H9 (cell line): Measurements from ENCODE around the gene GCNT2. TPM values are rescaled to one million over a fixed set of nuclear protein-coding genes. Genes with fewer than 3 reads are reported as not detected.

ENCODE experiments used
- DNase-seq: peaks from one replicate; pipeline ENCODE4 v3.0.0-alpha.2; 2017
- H2AFZ ChIP-seq: one replicate; pipeline ENCODE4 v1.6.1; 2013; ENCODE audit warnings: mild to moderate bottlenecking, low read length, control low read depth, moderate library complexity
- H2AK5ac ChIP-seq: 2 replicates; pipeline ENCODE4 v1.6.1; 2013; ENCODE audit warnings: low read length, control low read depth, mixed read lengths; ENCODE audit not compliant: insufficient read length
- H2BK120ac ChIP-seq: one replicate; pipeline ENCODE4 v1.6.1; 2013; ENCODE audit warnings: low read depth, mild to moderate bottlenecking, low read length, control low read depth, inconsistent platforms; ENCODE audit not compliant: poor library complexity, severe bottlenecking
- H2BK12ac ChIP-seq: 2 replicates; pipeline ENCODE4 v1.6.1; 2013; ENCODE audit warnings: low read length, control low read depth, mixed read lengths, low read depth; ENCODE audit not compliant: insufficient read length
- H2BK15ac ChIP-seq: 2 replicates; pipeline ENCODE4 v1.6.1; 2013; ENCODE audit warnings: low read depth, low read length, control low read depth
- H2BK20ac ChIP-seq: one replicate; pipeline ENCODE4 v1.6.1; 2013; ENCODE audit warnings: low read depth, mild to moderate bottlenecking, low read length, control low read depth, inconsistent platforms; ENCODE audit not compliant: poor library complexity, severe bottlenecking
- H2BK5ac ChIP-seq: 2 replicates; pipeline ENCODE4 v1.6.1; 2013; ENCODE audit warnings: low read length, control low read depth, mixed read lengths; ENCODE audit not compliant: insufficient read length
- H3K14ac ChIP-seq: 2 replicates; pipeline ENCODE4 v1.6.1; 2013; ENCODE audit warnings: low read length, control low read depth; ENCODE audit not compliant: insufficient read depth
- H3K18ac ChIP-seq: 2 replicates; pipeline ENCODE4 v1.6.1; 2013; ENCODE audit warnings: low read depth, mild to moderate bottlenecking, mixed read lengths, low read length, control low read depth; ENCODE audit not compliant: insufficient read length
- H3K23ac ChIP-seq: 2 replicates; pipeline ENCODE4 v1.6.1; 2013; ENCODE audit warnings: low read length, control low read depth, mixed read lengths, low read depth; ENCODE audit not compliant: insufficient read length
- H3K23me2 ChIP-seq: 2 replicates; pipeline ENCODE4 v1.6.1; 2013; ENCODE audit warnings: low read depth, mild to moderate bottlenecking, mixed read lengths, low read length, control low read depth; ENCODE audit not compliant: insufficient read length, poor library complexity, severe bottlenecking
- H3K27ac ChIP-seq: 2 replicates; pipeline ENCODE4 v1.5.1; 2013; ENCODE audit warnings: low read length, control low read depth, mixed read lengths, low read depth; ENCODE audit not compliant: insufficient read length
- H3K27me3 ChIP-seq: 2 replicates; pipeline ENCODE4 v1.6.1; 2013; ENCODE audit warnings: low read length, control low read depth, inconsistent platforms; ENCODE audit not compliant: insufficient read depth
- H3K4ac ChIP-seq: 2 replicates; pipeline ENCODE4 v1.6.1; 2013; ENCODE audit warnings: low read depth, mild to moderate bottlenecking, control low read depth, inconsistent platforms, low read length, moderate library complexity
- H3K4me1 ChIP-seq: 2 replicates; pipeline ENCODE4 v1.6.1; 2013; ENCODE audit warnings: low read length, control low read depth, inconsistent platforms; ENCODE audit not compliant: insufficient read depth
- H3K4me2 ChIP-seq: 2 replicates; pipeline ENCODE4 v1.6.1; 2013; ENCODE audit warnings: low read length, control low read depth, mixed read lengths; ENCODE audit not compliant: insufficient read length, insufficient read depth
- H3K56ac ChIP-seq: 2 replicates; pipeline ENCODE4 v1.6.1; 2013; ENCODE audit warnings: low read depth, mild to moderate bottlenecking, mixed read lengths, low read length, control low read depth; ENCODE audit not compliant: insufficient read length
- H3K79me1 ChIP-seq: 2 replicates; pipeline ENCODE4 v1.6.1; 2013; ENCODE audit warnings: low read depth, mild to moderate bottlenecking, moderate library complexity, low read length, control low read depth, inconsistent platforms; ENCODE audit not compliant: insufficient read depth, poor library complexity, severe bottlenecking
- H3K79me2 ChIP-seq: 2 replicates; pipeline ENCODE4 v1.6.1; 2013; ENCODE audit warnings: low read length, control low read depth, inconsistent platforms; ENCODE audit not compliant: insufficient read depth
- H3K9ac ChIP-seq: 2 replicates; pipeline ENCODE4 v1.6.1; 2013; ENCODE audit warnings: low read length, control low read depth, mixed read lengths; ENCODE audit not compliant: insufficient read length; ENCODE audit errors: extremely low read depth
- H3K9me3 ChIP-seq: one replicate; pipeline ENCODE4 v1.6.1; 2013; ENCODE audit warnings: low read depth, low read length, inconsistent platforms; ENCODE audit not compliant: control insufficient read depth
- H3T11ph ChIP-seq: one replicate; pipeline ENCODE4 v1.6.1; 2013; ENCODE audit warnings: mild to moderate bottlenecking, low read length, control low read depth, inconsistent platforms
- H4K20me1 ChIP-seq: one replicate; pipeline ENCODE4 v1.6.1; 2013; ENCODE audit not compliant: control insufficient read depth, insufficient read length, insufficient read depth
- H4K5ac ChIP-seq: 2 replicates; pipeline ENCODE4 v1.6.1; 2013; ENCODE audit warnings: low read depth, mild to moderate bottlenecking, mixed read lengths, low read length, control low read depth; ENCODE audit not compliant: insufficient read length
- H4K8ac ChIP-seq: replicated peaks from 2 replicates; pipeline ENCODE4 v1.6.1; 2013; ENCODE audit warnings: low read length, control low read depth, mixed read lengths, low read depth; ENCODE audit not compliant: insufficient read length
- H4K91ac ChIP-seq: 2 replicates; pipeline ENCODE4 v1.6.1; 2013; ENCODE audit warnings: low read depth, mild to moderate bottlenecking, moderate library complexity, mixed read lengths, low read length, control low read depth; ENCODE audit not compliant: insufficient read length
- H3K27ac Mint-ChIP-seq, 3 experiments: 2 replicates in 2 of 3; 3 replicates in 1 of 3; pipeline ENCODE4 v1.8.0; 2020 to 2021; ENCODE audit warnings: mixed read lengths in 3 of 3, mild to moderate bottlenecking in 1 of 3, moderate library complexity in 1 of 3
- H3K27me3 Mint-ChIP-seq: 2 replicates; pipeline ENCODE4 v1.8.0; 2021; ENCODE audit warnings: low read depth, mild to moderate bottlenecking, moderate library complexity, mixed read lengths
- H3K36me3 Mint-ChIP-seq, 3 experiments: 2 replicates in 2 of 3; 3 replicates in 1 of 3; pipeline ENCODE4 v1.8.0; 2020 to 2021; ENCODE audit warnings: low read depth in 3 of 3, mixed read lengths in 3 of 3; ENCODE audit not compliant: insufficient read depth in 1 of 3
- H3K4me1 Mint-ChIP-seq, 2 experiments: 2 replicates each; pipeline ENCODE4 v1.8.0; 2020; ENCODE audit warnings: mixed read lengths in 2 of 2
- H3K4me3 Mint-ChIP-seq, 2 experiments: 2 replicates in 1 of 2; 3 replicates in 1 of 2; pipeline ENCODE4 v1.8.0; 2020 to 2021; ENCODE audit warnings: mild to moderate bottlenecking in 2 of 2, mixed read lengths in 2 of 2, moderate library complexity in 1 of 2
- H3K9me3 Mint-ChIP-seq, 2 experiments: 2 replicates in 1 of 2; 3 replicates in 1 of 2; pipeline ENCODE4 v1.8.0; 2020; ENCODE audit warnings: mild to moderate bottlenecking in 2 of 2, mixed read lengths in 2 of 2, moderate library complexity in 1 of 2
- CTCF ChIP-seq: fragments of 200-600 bp; sonication (generic); conservative IDR thresholded peaks from 3 replicates; pipeline ENCODE4 v1.8.0; 2021; ENCODE audit warnings: antibody characterized with exemption, mild to moderate bottlenecking
- WGBS: extraction: QIAGEN DNeasy Blood & Tissue Kit; methylation state at CpG from one replicate; pipeline ENCODE4 v1.1.7; 2013; ENCODE audit warnings: missing lambda C conversion rate, low lambda C conversion rate, mixed read lengths; ENCODE audit not compliant: insufficient read length; ENCODE audit errors: extremely low coverage; 5-methylcytosine and 5-hydroxymethylcytosine counted together
- total RNA-seq: library from RNA; stranded (reverse); gene quantifications from 2 replicates; pipeline ENCODE4 v1.2.1, GENCODE V29; 2021

GCNT2 gene
- total RNA-seq, 1 experiment from 2014 or later: 41.7 TPM

- H3K27ac Mint-ChIP-seq: no peak overlapping the region
Measured at GRCh38 chr6:10535193-10535592, 14.0 kb downstream of the GCNT2 start.

More at GRCh38 chr6:10535193-10535592, 14.0 kb downstream of the GCNT2 start:
- H2BK5ac ChIP-seq: no peak overlapping the region
- Mint-ChIP-seq H3K4me1 (peaks cover 17 to 25% of the 10 kb centered on the region in 2 experiments), H3K4me3 (no peak overlapping the region), H3K36me3 (no peaks in the 10 kb centered on the region), H3K27me3 (no peaks in the 10 kb centered on the region; the same call in 1 of the 2 replicates), H3K9me3 (no peaks in the 10 kb centered on the region)
- no peak overlapping the region for H2AK5ac ChIP-seq
- no peak overlapping the region for H4K91ac ChIP-seq
- H3K79me1 ChIP-seq: no peaks in the 10 kb centered on the region
- H3K14ac ChIP-seq: no peak overlapping the region
- H4K8ac ChIP-seq: no peak overlapping the region
- no peak overlapping the region for H2BK15ac ChIP-seq
- no peak overlapping the region for H3T11ph ChIP-seq
- no peak overlapping the region for H3K18ac ChIP-seq
- DNase-seq: no peak
- no peaks in the 10 kb centered on the region for H3K27me3 ChIP-seq
- no peak overlapping the region for H3K27ac ChIP-seq
- no peaks in the 10 kb centered on the region for H3K79me2 ChIP-seq
- no peak overlapping the region for H2AFZ ChIP-seq
- H3K9me3 ChIP-seq: no peaks in the 10 kb centered on the region
- H4K20me1 ChIP-seq: no peaks in the 10 kb centered on the region
- H2BK20ac ChIP-seq: no peak overlapping the region
- no peak overlapping the region for H3K4ac ChIP-seq
- H3K23ac ChIP-seq: no peak overlapping the region
- no peak overlapping the region for H3K56ac ChIP-seq
- H2BK12ac ChIP-seq: no peak overlapping the region
- no CpG with 5 or more reads among the region's 1 CpG for WGBS
- no peaks in the 10 kb centered on the region for H3K23me2 ChIP-seq
- H3K9ac ChIP-seq: no peak overlapping the region
- H2BK120ac ChIP-seq: no peak overlapping the region
- no peaks in the 10 kb centered on the region for H3K4me1 ChIP-seq
- H4K5ac ChIP-seq: no peak overlapping the region
- TF ChIP-seq CTCF: no peak
- no peak overlapping the region for H3K4me2 ChIP-seq
